ENCODE measurements around the gene ZNF221. TPM values are rescaled to one million over a fixed set of nuclear protein-coding genes. Genes with fewer than 3 reads are reported as not detected.
A peak's percentile ranks its signal among the peaks of the same experiment; 100 is the strongest.

Gene ZNF221
- total and polyA plus RNA-seq, 4 donors: 0.30 to 3.5 (median 1.7) TPM

DNA sequence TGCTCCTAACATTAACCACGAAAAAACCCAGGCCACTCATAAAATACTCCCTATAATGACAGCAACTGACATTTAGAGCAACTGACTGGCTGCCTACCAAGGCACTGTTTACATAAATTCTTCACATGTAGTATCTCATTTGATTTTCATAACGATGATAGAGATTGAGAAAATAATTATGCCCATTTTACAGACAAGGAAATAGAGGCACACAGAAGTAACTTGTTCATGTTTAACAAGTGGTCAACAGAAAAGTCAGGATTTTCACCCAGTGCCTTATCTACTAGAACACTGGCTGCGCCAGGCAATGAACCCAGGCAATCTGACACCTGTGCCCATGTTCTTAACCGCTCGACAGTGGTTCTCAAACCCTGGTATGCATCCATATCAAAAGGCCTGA is 22.2 kb upstream of the ZNF221 start:
- Histone ChIP-seq H3K4me3 (ENCODE audit: low read depth in 1 of 3, low read length in 3 of 3) (peak overlapping the region in 2 of 3 donors; percentile 20 to 43), H3K4me1 (ENCODE audit: control insufficient read depth in 4 of 4, insufficient read depth in 4 of 4, low read length in 3 of 4) (peaks cover 0 to under 1% (median under 1%) of the 10 kb centered on the region in 4 donors), H3K27me3 (ENCODE audit: control insufficient read depth in 4 of 4, insufficient read depth in 4 of 4, low read length in 3 of 4) (no peaks in the 10 kb centered on the region), H3K9ac (ENCODE audit: low read depth in 1 of 2, low read length in 2 of 2) (no peak overlapping the region), H3K36me3 (ENCODE audit: control insufficient read depth in 4 of 4, insufficient read depth in 3 of 4, low read depth in 1 of 4, low read length in 3 of 4) (peaks cover 15 to 82% (median 78%) of the 10 kb centered on the region in 4 donors), H3K9me3 (ENCODE audit: control insufficient read depth in 4 of 4, low read length in 3 of 4) (peaks cover 10 to 37% (median 30%) of the 10 kb centered on the region in 4 donors), H3K27ac (ENCODE audit: low read depth in 1 of 2, low read length in 2 of 2) (no peak overlapping the region)
- DNase-seq (ENCODE audit: low spot score): no peak
- 96% methylated on average over 5 of the region's 5 CpGs for WGBS
- TF ChIP-seq FOXA1 (IDR thresholded peaks at IDR 0.05) (no peak), EGR1 (IDR thresholded peaks at IDR 0.05; ENCODE audit: low read depth in 2 of 2) (no peak), GABPA (IDR thresholded peaks at IDR 0.05 in 1 of 2, conservative IDR thresholded peaks at IDR 0.05 in 1 of 2) (no peak), RXRA (IDR thresholded peaks at IDR 0.05) (no peak), SP1 (IDR thresholded peaks at IDR 0.05) (no peak), HNF4A (conservative IDR thresholded peaks at IDR 0.05) (no peak), ATF3 (IDR thresholded peaks at IDR 0.05) (no peak), HNF4G (IDR thresholded peaks at IDR 0.05) (no peak), ZBTB33 (IDR thresholded peaks at IDR 0.05) (no peak), FOXA2 (IDR thresholded peaks at IDR 0.05) (no peak), JUND (IDR thresholded peaks at IDR 0.05) (no peak), RAD21 (IDR thresholded peaks at IDR 0.05) (no peak)
- TF ChIP-seq, protein P1, sequence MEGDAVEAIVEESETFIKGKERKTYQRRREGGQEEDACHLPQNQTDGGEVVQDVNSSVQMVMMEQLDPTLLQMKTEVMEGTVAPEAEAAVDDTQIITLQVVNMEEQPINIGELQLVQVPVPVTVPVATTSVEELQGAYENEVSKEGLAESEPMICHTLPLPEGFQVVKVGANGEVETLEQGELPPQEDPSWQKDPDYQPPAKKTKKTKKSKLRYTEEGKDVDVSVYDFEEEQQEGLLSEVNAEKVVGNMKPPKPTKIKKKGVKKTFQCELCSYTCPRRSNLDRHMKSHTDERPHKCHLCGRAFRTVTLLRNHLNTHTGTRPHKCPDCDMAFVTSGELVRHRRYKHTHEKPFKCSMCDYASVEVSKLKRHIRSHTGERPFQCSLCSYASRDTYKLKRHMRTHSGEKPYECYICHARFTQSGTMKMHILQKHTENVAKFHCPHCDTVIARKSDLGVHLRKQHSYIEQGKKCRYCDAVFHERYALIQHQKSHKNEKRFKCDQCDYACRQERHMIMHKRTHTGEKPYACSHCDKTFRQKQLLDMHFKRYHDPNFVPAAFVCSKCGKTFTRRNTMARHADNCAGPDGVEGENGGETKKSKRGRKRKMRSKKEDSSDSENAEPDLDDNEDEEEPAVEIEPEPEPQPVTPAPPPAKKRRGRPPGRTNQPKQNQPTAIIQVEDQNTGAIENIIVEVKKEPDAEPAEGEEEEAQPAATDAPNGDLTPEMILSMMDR (IDR thresholded peaks at IDR 0.05; ENCODE audit: low read depth, low read length, missing input control): no peak
- TF ChIP-seq, protein P2, sequence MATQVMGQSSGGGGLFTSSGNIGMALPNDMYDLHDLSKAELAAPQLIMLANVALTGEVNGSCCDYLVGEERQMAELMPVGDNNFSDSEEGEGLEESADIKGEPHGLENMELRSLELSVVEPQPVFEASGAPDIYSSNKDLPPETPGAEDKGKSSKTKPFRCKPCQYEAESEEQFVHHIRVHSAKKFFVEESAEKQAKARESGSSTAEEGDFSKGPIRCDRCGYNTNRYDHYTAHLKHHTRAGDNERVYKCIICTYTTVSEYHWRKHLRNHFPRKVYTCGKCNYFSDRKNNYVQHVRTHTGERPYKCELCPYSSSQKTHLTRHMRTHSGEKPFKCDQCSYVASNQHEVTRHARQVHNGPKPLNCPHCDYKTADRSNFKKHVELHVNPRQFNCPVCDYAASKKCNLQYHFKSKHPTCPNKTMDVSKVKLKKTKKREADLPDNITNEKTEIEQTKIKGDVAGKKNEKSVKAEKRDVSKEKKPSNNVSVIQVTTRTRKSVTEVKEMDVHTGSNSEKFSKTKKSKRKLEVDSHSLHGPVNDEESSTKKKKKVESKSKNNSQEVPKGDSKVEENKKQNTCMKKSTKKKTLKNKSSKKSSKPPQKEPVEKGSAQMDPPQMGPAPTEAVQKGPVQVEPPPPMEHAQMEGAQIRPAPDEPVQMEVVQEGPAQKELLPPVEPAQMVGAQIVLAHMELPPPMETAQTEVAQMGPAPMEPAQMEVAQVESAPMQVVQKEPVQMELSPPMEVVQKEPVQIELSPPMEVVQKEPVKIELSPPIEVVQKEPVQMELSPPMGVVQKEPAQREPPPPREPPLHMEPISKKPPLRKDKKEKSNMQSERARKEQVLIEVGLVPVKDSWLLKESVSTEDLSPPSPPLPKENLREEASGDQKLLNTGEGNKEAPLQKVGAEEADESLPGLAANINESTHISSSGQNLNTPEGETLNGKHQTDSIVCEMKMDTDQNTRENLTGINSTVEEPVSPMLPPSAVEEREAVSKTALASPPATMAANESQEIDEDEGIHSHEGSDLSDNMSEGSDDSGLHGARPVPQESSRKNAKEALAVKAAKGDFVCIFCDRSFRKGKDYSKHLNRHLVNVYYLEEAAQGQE (IDR thresholded peaks at IDR 0.05): no peak

All from liver (tissue), 9 donors.